Coronary artery (tissue), 2 donors: ENCODE data around the gene IL20RB.

Source experiments
- DNase-seq: peaks from one replicate; pipeline ENCODE4 v3.0.0-alpha.2; 2017; ENCODE audit warnings: low spot score
- H3K27ac ChIP-seq, 2 donors: fragments of 200-600 bp; sonication (generic); one replicate each; pipeline ENCODE4 v1.5.1; 2016 to 2019
- H3K4me3 ChIP-seq: fragments of 200-600 bp; sonication (generic); 2 replicates; pipeline ENCODE4 v1.5.1; 2016; ENCODE audit warnings: mild to moderate bottlenecking, moderate library complexity
- CTCF ChIP-seq: fragments of 200-600 bp; sonication (generic); IDR thresholded peaks from one replicate; pipeline ENCODE4 v1.5.1; 2019; ENCODE audit warnings: antibody characterized with exemption

Gene IL20RB

GRCh38 chr3:136957751-136958288 is at the start of gene IL20RB:
TSS of gene IL20RB (plus strand) at chr3:136957983. CDS start at chr3:136958114, 131 bp downstream.
- Histone ChIP-seq H3K27ac (no peak within 1 kb of the TSS), H3K4me3 (no peak within 1 kb of the TSS)
- no peak for DNase-seq
- TF ChIP-seq CTCF, result no peak

GRCh38 chr3:136908297-136908696 is 49.5 kb upstream of the IL20RB start:
- TF ChIP-seq CTCF, result no peak
- Histone ChIP-seq H3K27ac (no peak overlapping the region), H3K4me3 (no peak overlapping the region)
- no peak for DNase-seq

GRCh38 chr3:136909187-136909586 is 48.6 kb upstream of the IL20RB start:
- no peak for DNase-seq
- Histone ChIP-seq H3K27ac (no peak overlapping the region), H3K4me3 (no peak overlapping the region)
- TF ChIP-seq CTCF, result no peak

GRCh38 chr3:136910697-136911096 is 47.1 kb upstream of the IL20RB start:
- TF ChIP-seq CTCF, result no peak
- Histone ChIP-seq H3K4me3 (no peak overlapping the region), H3K27ac (no peak overlapping the region)
- DNase-seq, result no peak

- Histone ChIP-seq H3K27ac (no peak overlapping the region), H3K4me3 (no peak overlapping the region)
- DNase-seq, result no peak
- no peak for TF ChIP-seq CTCF
Observed at GRCh38 chr3:136913168-136913567, 44.6 kb upstream of the IL20RB start.

- Histone ChIP-seq H3K27ac (no peak overlapping the region), H3K4me3 (no peak overlapping the region)
- no peak for TF ChIP-seq CTCF
- DNase-seq, result no peak
Observed at GRCh38 chr3:136914739-136915138, 43.0 kb upstream of the IL20RB start.

GRCh38 chr3:136916223-136916622 is 41.6 kb upstream of the IL20RB start:
- no peak for TF ChIP-seq CTCF
- no peak for DNase-seq
- H3K4me3 ChIP-seq, result no peak overlapping the region
- H3K27ac ChIP-seq, result no peak overlapping the region
